Occipital lobe (tissue), 2 donors: ENCODE measurements around the gene ADAMTSL4. TPM values are rescaled to one million over a fixed set of nuclear protein-coding genes. Genes with fewer than 3 reads are reported as not detected.

ENCODE experiments used
- DNase-seq: peaks from one replicate; lab custom pipeline; 2025; lab: John Stamatoyannopoulos, UW
- total RNA-seq: library from RNA; depleted of rRNA; stranded (reverse); fragments of >200 nt; gene quantifications from one replicate; pipeline ENCODE4 v1.2.3, GENCODE V29; 2014

The ADAMTSL4 gene
- 0.31 TPM for total RNA-seq

DNA sequence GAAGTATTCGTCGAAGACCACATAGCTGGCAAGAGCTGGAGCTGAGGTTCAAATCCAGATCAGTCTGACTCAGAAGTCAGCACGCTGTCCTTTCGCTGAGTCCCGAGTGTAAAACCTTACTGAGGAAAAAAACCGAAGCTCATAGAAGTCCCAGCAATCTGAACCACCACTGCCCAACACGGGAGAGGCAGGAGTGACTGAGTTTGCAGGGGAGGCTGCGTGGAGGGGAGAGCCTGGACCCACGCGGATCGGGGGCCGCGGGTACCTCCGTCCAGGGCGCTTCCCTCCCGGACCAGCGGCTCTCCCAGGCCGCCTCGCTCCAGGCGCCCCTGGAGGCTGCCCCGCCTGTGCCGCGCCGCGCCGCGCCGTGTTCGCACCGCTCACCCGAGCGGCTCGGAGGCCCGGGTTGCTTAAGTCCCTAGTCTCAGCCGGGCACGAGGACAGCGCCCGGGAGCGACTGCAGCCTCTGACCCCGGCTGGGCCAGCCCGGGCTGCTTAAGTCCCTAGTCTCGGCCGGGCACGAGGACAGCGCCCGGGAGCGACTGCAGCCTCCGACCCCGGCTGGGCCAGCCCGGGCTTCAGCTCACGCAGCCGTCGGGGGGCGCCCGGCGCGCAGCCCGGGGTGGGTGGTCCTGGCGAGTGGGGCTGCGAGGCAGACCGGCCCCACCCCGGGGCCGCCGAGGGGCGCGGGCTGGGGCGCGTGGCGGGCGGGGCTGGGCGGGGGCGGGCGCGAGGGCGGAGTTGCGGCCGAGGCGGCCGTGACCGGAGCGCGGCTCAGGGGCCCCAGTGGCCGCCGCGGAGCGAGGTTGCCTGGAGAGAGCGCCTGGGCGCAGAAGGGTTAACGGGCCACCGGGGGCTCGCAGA is at the start of gene ADAMTSL4:
TSS of gene ADAMTSL4 (plus strand) at position 777 of the 864 bp plus-strand sequence. CDS start 2,881 bp downstream, outside the sequence.
- no peak for DNase-seq

DNA sequence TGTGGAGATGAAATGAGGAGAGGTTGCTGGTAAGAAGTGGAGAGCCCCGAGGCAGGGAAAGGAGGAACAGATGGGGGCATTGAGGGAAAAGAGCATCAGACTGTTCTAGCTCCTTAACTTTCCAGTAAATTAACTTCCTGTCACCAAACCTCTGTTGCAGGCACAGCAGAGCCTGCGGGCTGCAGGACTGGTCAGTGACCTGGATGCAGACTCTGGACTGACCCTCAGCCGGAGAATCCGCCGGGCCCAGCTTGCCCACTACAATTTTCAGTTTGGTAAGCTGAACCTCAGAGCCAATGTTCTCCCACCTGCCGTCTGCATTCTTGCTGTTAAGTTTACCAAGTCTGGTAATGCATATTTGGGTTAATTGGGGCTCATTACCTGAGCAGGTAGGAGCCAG is 43.8 kb upstream of the ADAMTSL4 start:
- DNase-seq: no peak

DNA sequence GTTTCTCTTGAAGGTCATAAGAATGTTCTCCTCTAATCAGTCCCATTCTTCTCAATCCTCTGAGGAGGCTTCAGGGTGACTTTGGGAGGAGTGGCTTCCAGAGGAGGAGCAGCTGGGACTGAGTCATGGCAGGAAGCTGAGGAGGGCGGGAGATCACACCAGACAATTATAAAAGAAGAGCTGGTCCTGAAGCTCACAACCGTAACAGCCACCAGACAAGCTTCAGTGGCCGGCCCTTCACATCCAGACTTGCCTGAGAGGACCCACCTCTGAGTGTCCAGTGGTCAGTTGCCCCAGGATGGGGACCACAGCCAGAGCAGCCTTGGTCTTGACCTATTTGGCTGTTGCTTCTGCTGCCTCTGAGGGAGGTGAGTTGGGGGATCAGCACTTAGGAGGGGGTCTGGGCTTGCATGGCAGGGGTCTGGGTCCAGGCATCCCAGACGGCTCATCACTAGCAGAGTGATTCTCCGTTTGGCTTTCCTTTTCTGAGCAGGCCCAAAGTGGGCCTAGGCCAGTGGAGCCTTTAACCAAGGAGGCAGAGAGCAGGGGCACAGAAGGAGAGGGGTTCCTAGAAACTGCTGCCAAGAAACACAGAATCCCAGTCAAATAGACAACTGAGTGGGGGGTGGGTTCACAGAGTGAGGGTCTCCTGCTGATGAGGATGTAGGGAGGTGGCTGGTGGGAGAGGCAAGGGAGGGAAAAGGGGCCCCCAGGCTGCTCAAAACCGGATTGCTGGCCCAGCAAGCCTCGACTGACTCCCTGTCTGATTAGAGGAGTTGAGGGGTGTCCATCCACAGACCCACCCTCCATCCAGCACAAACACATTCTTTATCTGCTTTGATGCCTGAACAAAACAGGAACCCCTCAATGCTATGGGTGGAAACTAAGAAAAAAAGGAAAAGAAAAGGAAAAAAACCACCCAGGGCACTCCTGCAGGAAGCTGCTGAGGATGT is 41.0 kb upstream of the ADAMTSL4 start, which contains the start of gene ECM1:
TSS of gene ECM1 (plus strand) at position 198 of the 953 bp plus-strand sequence. CDS start at position 299, 101 bp downstream.
- DNase-seq: peak; percentile 19

DNA sequence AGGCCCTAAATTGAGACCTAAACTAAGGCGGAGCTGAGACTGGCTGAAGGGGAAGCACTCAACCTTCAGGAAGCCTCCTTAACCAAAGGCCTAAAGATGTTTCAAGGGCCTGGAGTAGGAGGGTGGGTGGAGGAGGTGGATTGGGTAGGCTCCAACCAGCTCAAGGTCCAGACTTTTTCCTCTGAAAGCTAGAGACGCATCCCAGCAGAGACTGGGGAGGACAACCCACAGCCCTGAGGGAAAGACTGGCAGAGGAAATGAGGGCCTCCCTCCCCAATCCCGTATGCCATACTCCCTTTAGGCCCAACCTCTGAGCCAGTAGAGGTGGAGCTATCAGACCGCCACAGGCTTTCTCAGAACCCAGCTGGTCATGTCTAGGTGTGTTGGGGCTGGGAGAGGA is 40.2 kb upstream of the ADAMTSL4 start:
- no peak for DNase-seq

DNA sequence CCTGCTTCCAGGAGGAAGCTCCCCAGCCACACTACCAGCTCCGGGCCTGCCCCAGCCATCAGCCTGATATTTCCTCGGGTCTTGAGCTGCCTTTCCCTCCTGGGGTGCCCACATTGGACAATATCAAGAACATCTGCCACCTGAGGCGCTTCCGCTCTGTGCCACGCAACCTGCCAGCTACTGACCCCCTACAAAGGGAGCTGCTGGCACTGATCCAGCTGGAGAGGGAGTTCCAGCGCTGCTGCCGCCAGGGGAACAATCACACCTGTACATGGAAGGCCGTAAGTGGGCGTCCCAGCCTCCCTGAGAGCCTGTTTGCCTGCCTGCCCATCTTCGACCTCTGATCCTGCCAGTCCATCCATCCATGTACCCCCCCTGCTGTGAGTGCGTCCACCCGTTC is 37.7 kb upstream of the ADAMTSL4 start:
- no peak for DNase-seq

DNA sequence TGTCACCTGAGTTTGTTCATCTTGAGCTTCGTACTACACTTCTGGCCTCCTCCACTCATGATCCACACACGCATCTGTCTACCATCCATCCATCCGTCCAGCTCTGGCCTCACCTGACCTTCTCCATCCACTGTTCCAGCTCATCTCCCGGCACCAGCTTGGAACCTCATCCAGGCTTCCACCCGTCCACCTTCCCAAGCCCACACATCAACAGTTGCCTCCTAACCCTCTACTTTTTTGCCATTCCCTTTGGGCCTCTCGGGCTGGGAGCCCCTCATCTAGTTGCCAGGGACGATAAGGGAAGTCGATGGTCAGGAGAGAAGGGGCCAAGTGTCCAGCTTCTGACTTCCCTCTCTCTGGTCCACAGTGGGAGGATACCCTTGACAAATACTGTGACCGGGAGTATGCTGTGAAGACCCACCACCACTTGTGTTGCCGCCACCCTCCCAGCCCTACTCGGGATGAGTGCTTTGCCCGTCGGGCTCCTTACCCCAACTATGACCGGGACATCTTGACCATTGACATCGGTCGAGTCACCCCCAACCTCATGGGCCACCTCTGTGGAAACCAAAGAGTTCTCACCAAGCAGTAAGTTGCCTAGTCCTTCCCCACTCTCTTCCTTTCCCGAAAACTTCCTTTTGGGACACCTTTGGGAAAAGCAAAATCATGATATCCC is 37.1 kb upstream of the ADAMTSL4 start:
- no peak for DNase-seq

DNA sequence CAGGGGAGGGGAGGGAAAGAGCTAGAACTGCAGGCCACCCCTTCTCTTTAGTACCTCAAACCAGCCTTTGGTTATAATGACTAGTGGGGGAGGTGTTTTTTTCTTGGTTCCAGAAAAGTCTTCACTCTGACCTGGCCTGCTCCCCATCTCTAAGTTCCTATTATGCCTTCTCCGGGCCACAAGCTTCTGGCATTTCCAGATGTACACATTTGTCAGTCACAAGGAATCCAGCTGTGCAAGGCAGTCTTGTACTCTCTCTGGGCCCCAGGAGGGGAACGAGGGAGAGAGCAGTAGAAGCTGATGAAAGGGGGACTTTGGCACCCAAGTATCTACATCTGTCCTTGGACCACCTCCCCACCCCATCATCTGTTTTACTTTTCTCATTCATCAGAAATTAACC is 36.4 kb upstream of the ADAMTSL4 start:
- DNase-seq: no peak

DNA sequence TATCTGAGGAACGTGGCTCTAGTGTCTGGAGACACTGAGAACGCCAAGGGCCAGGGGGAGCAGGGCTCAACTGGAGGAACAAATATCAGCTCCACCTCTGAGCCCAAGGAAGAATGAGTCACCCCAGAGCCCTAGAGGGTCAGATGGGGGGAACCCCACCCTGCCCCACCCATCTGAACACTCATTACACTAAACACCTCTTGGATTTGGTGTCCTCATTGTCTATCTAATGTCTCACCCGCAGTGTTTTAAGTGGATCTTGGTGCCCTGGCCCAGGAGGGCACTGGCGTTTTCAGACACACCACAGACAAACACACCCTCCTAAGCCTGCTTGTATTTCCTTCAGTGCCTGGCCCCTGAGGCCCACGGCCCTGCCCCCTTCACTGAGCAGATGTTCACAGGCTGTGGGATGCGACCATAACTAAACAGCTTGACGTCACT is 35.8 kb upstream of the ADAMTSL4 start:
- DNase-seq: no peak

DNA sequence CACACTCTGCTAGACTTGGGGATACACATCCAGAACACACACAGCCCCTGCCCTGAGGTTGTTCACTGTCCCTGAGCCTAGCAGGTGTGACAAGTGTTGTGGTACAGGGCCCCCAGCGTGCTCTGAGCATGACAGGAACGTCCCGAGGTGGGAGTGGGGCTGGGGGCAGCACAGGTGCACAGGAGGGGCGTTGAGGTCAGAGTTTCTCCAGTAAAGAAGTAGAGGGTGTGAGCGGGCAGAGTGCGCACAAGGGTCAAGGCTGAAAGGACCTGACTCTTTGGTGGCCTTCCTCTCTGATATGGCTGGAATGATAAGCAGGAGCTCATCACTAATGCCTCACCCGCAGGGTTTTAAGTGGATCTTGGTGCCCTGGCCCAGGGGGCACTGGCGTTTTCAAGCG is 34.9 kb upstream of the ADAMTSL4 start:
- no peak for DNase-seq

DNA sequence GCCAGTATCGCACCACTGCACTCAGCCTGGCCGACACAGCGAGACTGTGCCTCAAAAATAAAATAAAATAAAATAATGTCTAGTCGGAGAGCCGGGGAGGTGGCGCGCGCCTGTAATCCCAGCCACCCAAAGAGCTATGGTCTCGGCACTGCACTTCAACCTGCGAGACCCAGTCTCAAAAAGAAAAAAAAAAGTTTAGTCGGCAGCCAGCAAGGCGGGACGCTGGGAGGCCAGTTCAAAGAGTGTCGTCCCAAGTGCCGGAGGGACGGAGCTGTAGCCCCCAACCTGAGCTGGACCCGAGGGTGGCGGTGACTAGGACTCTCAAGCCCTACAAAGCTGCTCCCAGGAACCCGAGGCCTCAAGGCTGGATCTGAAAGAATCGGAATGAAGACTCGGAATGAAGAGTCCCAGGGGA is 34.3 kb upstream of the ADAMTSL4 start:
- no peak for DNase-seq

DNA sequence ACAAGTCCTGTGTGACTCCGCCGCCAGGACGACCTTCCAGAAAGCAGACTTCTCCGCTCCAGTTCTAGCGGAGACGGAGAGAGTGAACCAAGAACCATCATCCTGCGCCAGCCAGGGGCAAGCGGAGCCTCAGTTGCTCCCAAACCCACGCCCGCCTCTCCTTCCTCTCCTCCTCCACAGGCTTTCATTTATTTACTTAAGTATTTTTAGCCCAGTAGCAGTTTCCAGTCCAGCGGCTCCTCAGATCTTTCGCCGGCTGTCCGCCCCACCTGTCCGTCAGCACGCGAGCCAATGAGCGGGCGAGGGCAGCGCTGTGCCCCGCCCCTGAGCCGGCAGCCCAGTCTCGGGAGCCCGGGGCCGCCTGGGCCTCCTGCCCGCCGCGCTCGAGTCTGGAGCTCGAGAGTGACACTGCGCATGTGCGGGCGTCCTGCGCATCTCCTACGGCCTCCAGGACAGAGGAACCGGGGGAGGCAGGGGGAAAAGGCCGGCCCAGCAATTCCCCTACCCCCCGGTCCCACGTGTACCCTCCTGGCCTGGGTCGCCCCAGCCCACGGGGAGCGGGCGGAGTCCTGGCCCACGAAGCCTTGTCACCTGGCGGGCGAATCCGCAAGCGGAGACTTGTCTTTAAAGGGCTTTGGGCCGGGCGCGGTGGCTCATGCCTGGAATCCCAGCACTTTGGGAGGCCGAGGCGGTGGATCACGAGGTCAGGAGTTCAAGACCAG is 33.7 kb upstream of the ADAMTSL4 start, which contains the start of gene FALEC:
TSS of gene FALEC (plus strand) at position 425 of the 722 bp plus-strand sequence.
- DNase-seq: peak; percentile 97

DNA sequence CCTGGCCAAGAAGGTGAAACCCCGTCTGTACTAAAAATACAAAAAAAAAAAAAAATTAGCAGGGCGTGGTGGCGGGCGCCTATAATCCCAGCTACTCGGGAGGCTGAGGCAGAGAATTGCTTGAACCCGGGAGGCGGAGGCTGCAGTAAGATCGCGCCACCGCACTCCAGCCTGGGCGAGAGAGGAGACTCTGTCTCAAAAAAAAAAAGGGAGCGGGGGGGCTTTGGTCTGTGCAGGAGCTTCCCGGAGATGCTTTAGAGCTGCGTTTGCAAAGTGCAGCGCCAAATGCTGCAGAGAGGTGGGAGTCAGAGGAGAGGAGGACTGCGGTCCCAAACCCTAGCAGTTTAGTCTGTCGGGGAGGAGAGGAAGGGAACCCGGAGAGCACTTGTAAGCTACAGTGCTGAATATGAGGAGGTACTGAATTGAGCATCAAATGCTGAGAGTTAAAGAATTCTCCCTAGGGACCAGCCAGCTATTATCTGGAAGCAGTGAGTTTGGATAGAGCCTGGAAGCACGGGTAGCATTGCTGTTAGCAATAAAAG is 33.1 kb upstream of the ADAMTSL4 start:
- DNase-seq: peak; percentile 6

DNA sequence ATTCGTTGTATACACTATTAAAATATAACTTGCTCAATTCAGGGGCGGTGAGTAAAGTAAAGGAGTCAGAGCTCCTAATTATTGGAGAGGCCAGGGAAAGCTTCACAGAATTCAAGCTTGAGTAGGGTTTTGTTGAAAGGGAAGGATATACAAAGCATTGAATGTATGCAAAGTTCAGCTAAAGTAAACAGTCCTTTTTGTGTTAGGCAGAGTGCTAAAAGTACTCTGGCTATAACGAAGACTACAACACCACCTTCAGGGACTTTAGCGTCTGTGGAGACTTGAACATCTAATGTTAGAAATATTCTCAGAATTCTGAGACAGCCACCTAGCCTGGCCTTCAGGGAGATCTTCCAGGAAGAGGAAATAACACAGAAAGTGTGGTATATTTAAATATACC is 32.6 kb upstream of the ADAMTSL4 start:
- DNase-seq: no peak

DNA sequence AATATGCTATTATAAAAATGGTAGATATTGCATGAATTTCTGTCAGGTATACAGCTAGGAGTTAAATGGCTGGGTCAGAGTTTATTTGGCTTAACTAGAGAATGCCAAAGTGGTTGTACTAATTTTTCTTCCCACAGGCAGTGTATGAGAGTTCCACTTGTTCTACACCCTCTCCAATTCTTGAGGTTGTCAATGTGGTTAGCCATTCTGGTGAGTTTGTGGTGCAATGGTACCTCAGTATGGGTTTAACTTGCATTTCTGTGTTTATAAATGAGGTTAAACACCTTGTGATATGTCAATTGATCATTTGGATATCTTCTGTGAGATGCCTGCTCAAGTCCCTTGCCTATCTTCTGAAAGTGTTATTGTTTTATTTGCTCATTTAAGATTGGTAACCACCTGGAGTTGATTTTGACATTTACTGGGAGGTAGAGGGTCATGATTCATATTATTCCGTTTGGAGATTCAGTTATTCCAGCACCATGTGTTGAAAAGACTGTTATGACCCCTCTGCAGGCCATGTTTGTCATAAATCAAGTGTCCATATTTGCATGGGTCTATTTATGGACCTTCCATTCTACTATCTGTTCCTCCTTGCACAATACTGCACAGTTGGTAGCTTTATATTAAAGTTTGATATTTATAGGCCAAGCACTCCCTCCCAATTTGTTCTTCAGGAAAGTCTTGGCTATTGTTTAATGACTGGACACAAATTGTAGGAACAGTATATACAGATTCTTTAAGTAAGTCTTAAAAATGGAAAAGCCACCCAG is 27.8 kb upstream of the ADAMTSL4 start:
- DNase-seq: no peak

DNA sequence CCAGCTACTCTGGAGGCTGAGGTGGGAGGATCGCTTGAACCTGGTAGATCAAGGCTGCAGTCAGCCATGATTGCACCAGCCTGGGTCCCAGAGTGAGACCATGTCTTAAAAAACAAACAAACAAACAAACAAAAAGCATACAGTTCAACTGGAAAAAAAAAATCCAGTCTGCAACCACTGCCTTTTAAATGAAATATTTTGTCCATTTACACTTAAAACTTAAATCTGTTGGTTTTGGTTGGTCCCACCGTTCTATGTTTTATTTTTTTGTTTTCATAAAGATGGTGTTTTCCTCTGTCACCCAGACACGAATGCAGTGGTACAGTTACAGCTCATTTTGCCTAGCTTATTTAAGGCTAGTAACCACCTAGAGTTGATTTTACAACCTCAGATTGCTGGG is 23.9 kb upstream of the ADAMTSL4 start:
- no peak for DNase-seq

DNA sequence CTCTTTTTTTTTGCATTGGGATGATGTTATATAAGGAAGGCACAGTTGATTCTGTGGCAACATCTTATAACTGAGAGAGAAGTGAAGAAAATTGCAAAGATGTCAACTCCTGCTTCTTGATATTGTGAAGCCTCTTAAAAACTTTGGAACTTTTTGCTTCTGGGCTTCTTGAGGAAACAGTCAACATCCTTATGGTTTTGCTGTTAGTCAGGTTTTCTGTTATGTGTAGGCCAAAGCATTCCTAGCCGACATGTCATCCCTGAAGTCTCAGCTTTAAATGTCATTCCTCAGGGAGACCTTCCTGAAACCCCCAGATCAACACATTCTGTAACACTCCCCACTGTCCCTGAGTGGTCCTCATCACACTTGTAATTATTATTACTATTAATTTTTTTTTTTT is 21.0 kb upstream of the ADAMTSL4 start:
- no peak for DNase-seq

DNA sequence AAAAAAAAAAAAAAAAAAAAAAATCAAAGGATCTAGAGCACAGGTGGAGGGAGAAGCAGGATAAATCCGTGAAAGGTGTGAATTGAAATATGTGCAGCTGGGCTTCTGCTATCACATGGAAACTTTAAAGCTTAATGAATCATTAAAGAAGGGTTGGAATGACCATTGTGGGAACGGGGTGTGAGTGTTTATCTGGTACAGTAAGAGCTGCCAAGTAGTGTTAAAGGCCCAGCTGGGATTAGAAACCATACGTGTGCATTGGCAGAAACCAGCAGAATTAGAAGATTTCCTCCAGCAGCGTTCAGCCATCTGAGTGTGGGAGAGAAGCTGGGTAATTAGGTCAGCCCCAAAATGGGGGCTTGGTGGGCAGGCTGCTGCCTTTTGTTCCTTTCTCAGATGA is 20.2 kb upstream of the ADAMTSL4 start:
- DNase-seq: no peak

DNA sequence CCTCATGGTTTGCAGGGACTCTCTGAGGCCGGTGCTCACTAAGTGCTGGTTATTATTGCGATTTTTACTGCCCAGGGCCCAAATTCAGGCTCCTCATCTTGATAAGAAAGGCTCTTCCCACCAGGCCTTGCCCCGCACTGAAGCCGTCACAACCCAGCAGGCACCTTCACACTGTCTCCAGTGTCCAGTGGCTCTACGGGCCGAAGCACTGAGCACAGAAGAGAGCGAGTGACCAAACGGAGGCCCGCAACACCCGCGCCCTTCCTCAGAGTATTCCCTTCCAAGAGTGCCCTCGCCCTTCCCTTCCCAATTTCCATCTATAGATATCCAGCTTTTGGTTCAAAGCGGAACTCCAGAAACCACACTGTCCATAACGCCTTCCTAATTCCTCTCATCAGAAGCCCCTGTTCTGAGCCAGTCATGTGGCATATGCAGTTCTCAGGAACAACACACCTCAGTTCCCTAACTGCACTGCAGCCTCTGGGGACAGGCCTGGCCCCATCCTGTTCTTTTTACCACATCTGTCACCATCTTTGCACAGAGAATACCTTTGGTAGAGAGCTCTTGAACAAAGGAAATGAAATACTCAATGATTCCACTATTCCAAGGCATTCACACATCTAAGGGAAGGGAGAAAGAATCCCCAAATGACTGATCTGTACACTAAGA is 18.6 kb upstream of the ADAMTSL4 start:
- no peak for DNase-seq

DNA sequence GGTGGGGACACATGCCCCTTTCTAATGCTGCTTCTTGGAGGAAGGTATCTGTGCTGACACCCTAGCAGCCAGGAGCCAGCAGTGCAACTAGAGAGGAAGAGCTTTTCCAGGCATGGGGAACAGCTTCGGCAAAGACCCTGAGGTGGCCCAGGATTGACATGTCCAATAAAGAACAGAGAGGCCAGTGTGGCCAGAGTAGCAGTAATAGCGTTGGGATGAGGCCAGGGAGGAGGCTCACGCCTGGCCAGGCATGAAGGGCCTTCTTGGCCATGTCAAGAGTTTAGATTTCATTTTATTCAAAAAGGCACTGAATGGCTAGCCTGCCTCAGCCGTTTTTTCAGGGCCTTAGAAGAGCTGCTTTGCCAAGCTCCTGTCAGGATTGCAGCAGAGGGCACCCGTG is 16.3 kb upstream of the ADAMTSL4 start:
- DNase-seq: no peak
